HepG2 (cell line): ENCODE data around the gene VWC2L. TPM values are rescaled to one million over a fixed set of nuclear protein-coding genes. Genes with fewer than 3 reads are reported as not detected.

Experiments
- DR1 ChIP-seq: sonication (generic); formaldehyde crosslinking; IDR thresholded peaks from 2 replicates; pipeline ENCODE4 v1.8.0; 2021; ENCODE audit warnings: mild to moderate bottlenecking, missing genetic modification reagents, inconsistent platforms
- FOXA1 ChIP-seq, 2 experiments: fragments of 450-650 bp in 1 of 2; sonication (generic) in 1 of 2; formaldehyde crosslinking in 1 of 2; IDR thresholded peaks; 2 replicates each; pipeline versions ENCODE4 v1.4.0 to v1.6.1; 2016 to 2020; ENCODE audit warnings: missing genetic modification reagents in 1 of 2
- FOXC1 ChIP-seq: sonication (generic); formaldehyde crosslinking; IDR thresholded peaks from 2 replicates; pipeline ENCODE4 v1.8.0; 2022; ENCODE audit warnings: mild to moderate bottlenecking, missing genetic modification reagents, borderline replicate concordance
- GABPA ChIP-seq, 2 experiments: IDR thresholded peaks; 2 replicates each; pipeline ENCODE4 v1.6.1; 2011 to 2016; ENCODE audit warnings: low read depth in 2 of 2, low read length in 1 of 2, missing biosample characterization in 1 of 2, missing genetic modification characterization in 1 of 2
- GMEB1 ChIP-seq: sonication (generic); formaldehyde crosslinking; IDR thresholded peaks from 2 replicates; pipeline ENCODE4 v1.5.1; 2020; ENCODE audit warnings: missing genetic modification reagents, mild to moderate bottlenecking, borderline replicate concordance
- HOMEZ ChIP-seq: IDR thresholded peaks from 2 replicates; pipeline ENCODE4 v1.6.1; 2016; ENCODE audit warnings: low read depth
- KMT2B ChIP-seq: IDR thresholded peaks from 2 replicates; pipeline ENCODE4 v1.6.1; 2016; ENCODE audit warnings: missing genetic modification reagents, missing compliant biosample characterization
- ONECUT2 ChIP-seq: sonication (generic); formaldehyde crosslinking; IDR thresholded peaks from 2 replicates; pipeline ENCODE4 v1.4.0; 2020; ENCODE audit warnings: missing genetic modification reagents
- PHF20 ChIP-seq: sonication (generic); formaldehyde crosslinking; IDR thresholded peaks from 2 replicates; pipeline ENCODE4 v1.5.0; 2020; ENCODE audit warnings: mild to moderate bottlenecking, missing genetic modification reagents
- PPARG ChIP-seq: conservative IDR thresholded peaks from 2 replicates; pipeline ENCODE4 v1.6.1; 2016; ENCODE audit warnings: missing biosample characterization, missing genetic modification reagents
- SOX6 ChIP-seq, 2 experiments: fragments of 450-650 bp in 1 of 2; sonication (generic) in 1 of 2; formaldehyde crosslinking in 1 of 2; IDR thresholded peaks; 2 replicates each; pipeline versions ENCODE4 v1.4.0 to v1.6.1; 2017 to 2020; ENCODE audit warnings: antibody characterized with exemption in 1 of 2, mild to moderate bottlenecking in 1 of 2, missing genetic modification reagents in 1 of 2
- TP53 ChIP-seq: sonication (generic); formaldehyde crosslinking; conservative IDR thresholded peaks from 2 replicates; pipeline ENCODE4 v1.4.0; 2020; ENCODE audit warnings: missing genetic modification reagents
- ZNF207 ChIP-seq: fragments of 450-650 bp; IDR thresholded peaks from 2 replicates; pipeline ENCODE4 v1.6.1; 2016; ENCODE audit warnings: antibody characterized with exemption, borderline replicate concordance
- ZNF224 ChIP-seq: sonication (generic); formaldehyde crosslinking; IDR thresholded peaks from 2 replicates; pipeline ENCODE4 v1.5.0; 2020; ENCODE audit warnings: mild to moderate bottlenecking, missing genetic modification reagents
- ZNF225 ChIP-seq: sonication (generic); formaldehyde crosslinking; IDR thresholded peaks from 2 replicates; pipeline ENCODE4 v1.4.0; 2020; ENCODE audit warnings: mild to moderate bottlenecking, missing genetic modification reagents
- ZNF274 ChIP-seq: sonication (generic); formaldehyde crosslinking; IDR thresholded peaks from 2 replicates; pipeline ENCODE4 v1.5.1; 2020; ENCODE audit warnings: mild to moderate bottlenecking, missing genetic modification reagents
- ZNF296 ChIP-seq: sonication (generic); formaldehyde crosslinking; conservative IDR thresholded peaks from 2 replicates; pipeline ENCODE4 v1.5.0; 2020; ENCODE audit warnings: mild to moderate bottlenecking, missing genetic modification reagents
- ZNF354B ChIP-seq: sonication (generic); formaldehyde crosslinking; IDR thresholded peaks from 2 replicates; pipeline ENCODE4 v1.8.0; 2022; ENCODE audit warnings: mild to moderate bottlenecking, missing genetic modification reagents
- ZNF382 ChIP-seq: sonication (generic); formaldehyde crosslinking; IDR thresholded peaks from 2 replicates; pipeline ENCODE4 v1.5.0; 2020; ENCODE audit warnings: missing genetic modification reagents, mild to moderate bottlenecking, borderline replicate concordance
- ZNF563 ChIP-seq: sonication (generic); formaldehyde crosslinking; IDR thresholded peaks from 2 replicates; pipeline ENCODE4 v1.8.0; 2022; ENCODE audit warnings: mild to moderate bottlenecking, moderate library complexity, missing genetic modification reagents
- ZNF672 ChIP-seq: sonication (generic); formaldehyde crosslinking; IDR thresholded peaks from 2 replicates; pipeline ENCODE4 v1.8.1; 2022; ENCODE audit warnings: missing genetic modification reagents
- ZNF781 ChIP-seq: sonication (generic); formaldehyde crosslinking; IDR thresholded peaks from 2 replicates; pipeline ENCODE4 v1.5.1; 2020; ENCODE audit warnings: borderline replicate concordance, mild to moderate bottlenecking, missing genetic modification reagents; ENCODE audit errors: not compliant biosample characterization
- ZNF790 ChIP-seq: sonication (generic); formaldehyde crosslinking; IDR thresholded peaks from 2 replicates; pipeline ENCODE4 v1.8.0; 2022; ENCODE audit warnings: missing genetic modification reagents, mild to moderate bottlenecking, borderline replicate concordance
- ZNF83 ChIP-seq: sonication (generic); formaldehyde crosslinking; IDR thresholded peaks from 2 replicates; pipeline ENCODE4 v1.4.0; 2020; ENCODE audit warnings: missing genetic modification reagents, mild to moderate bottlenecking, borderline replicate concordance
- ZUFSP ChIP-seq: sonication (generic); formaldehyde crosslinking; IDR thresholded peaks from 2 replicates; pipeline ENCODE4 v1.9.0; 2021; ENCODE audit warnings: missing genetic modification reagents, mild to moderate bottlenecking, borderline replicate concordance
- polyA plus RNA-seq, 8 experiments: library from polyadenylated mRNA; depleted of rRNA in 3 of 8; stranded (reverse) in 7 of 8; unstranded in 1 of 8; fragments of >200 nt; fragmentation: Illumina TruSeq in 4 of 8; extraction: Trizol in 4 of 8; gene quantifications; 2 replicates each; pipeline versions ENCODE4 v1.2.1 to v1.2.3, GENCODE V29; 2011 to 2016; ENCODE audit warnings: low read depth in 4 of 8, missing spikeins in 1 of 8, mixed read lengths in 1 of 8; ENCODE audit not compliant: insufficient read depth in 1 of 8
- total RNA-seq, 5 experiments: library from RNA; depleted of rRNA; stranded (reverse); fragments of >200 nt; fragmentation: Illumina TruSeq; extraction: Trizol; gene quantifications; 2 replicates each; pipeline ENCODE4 v1.2.3, GENCODE V29; 2016; ENCODE audit warnings: low read depth in 1 of 5

VWC2L gene
- total and polyA plus RNA-seq, 2 of the 13 experiments (the other 11 are each of a cell fraction or from before 2014, with no cell fraction given), result not detected

- TF ChIP-seq PPARG (CRISPR knock-in tag), result peak; percentile 55; the same call in 1 of the 2 replicates
- TF ChIP-seq PHF20 (CRISPR knock-in tag), result no peak
- no peak for TF ChIP-seq FOXA1 (IDR thresholded peaks at IDR 0.05)
- TF ChIP-seq FOXA1 (CRISPR knock-in tag; IDR thresholded peaks at IDR 0.05), result no peak
- peak; percentile 79; the same call in 1 of the 2 replicates for TF ChIP-seq ZNF274
- no peak for TF ChIP-seq ZNF207
- TF ChIP-seq ZNF382 (CRISPR knock-in tag), result no peak
- no peak for TF ChIP-seq ZNF672 (CRISPR knock-in tag)
- no peak for TF ChIP-seq ONECUT2 (CRISPR knock-in tag)
- TF ChIP-seq TP53 (CRISPR knock-in tag), result 0 out of 2 replicates have a peak, but pooled peaks have one; percentile 71
- TF ChIP-seq ZNF224, result peak; percentile 85; the same call in 1 of the 2 replicates
- peak; percentile 81 for TF ChIP-seq KMT2B (CRISPR knock-in tag)
- TF ChIP-seq DR1 (CRISPR knock-in tag), result no peak
- TF ChIP-seq ZNF563 (CRISPR knock-in tag), result peak; percentile 78; the same call in 1 of the 2 replicates
- TF ChIP-seq FOXC1, result peak; percentile 91; the same call in 1 of the 2 replicates
- 0 out of 2 replicates have a peak, but pooled peaks have one; percentile 31 for TF ChIP-seq HOMEZ
- peak; percentile 42; the same call in 1 of the 2 replicates for TF ChIP-seq GMEB1 (CRISPR knock-in tag)
- TF ChIP-seq ZNF781, result peak; percentile 95
- no peak for TF ChIP-seq ZNF83 (CRISPR knock-in tag)
- TF ChIP-seq ZNF225, result peak; percentile 80; the same call in 1 of the 2 replicates
- peak; percentile 76; the same call in 1 of the 2 replicates for TF ChIP-seq ZNF296
- peak; percentile 81; the same call in 1 of the 2 replicates for TF ChIP-seq ZNF354B (CRISPR knock-in tag)
- TF ChIP-seq GABPA (IDR thresholded peaks at IDR 0.05; ENCODE audit: low read depth, low read length), result no peak
- TF ChIP-seq GABPA (CRISPR knock-in tag; IDR thresholded peaks at IDR 0.05; ENCODE audit: low read depth), result peak; percentile 22; the same call in 1 of the 2 replicates
- no peak for TF ChIP-seq SOX6 (IDR thresholded peaks at IDR 0.05)
- 0 out of 2 replicates have a peak, but pooled peaks have one; percentile 19 for TF ChIP-seq SOX6 (CRISPR knock-in tag; IDR thresholded peaks at IDR 0.05)
- no peak for TF ChIP-seq ZUFSP (CRISPR knock-in tag)
- TF ChIP-seq ZNF790 (CRISPR knock-in tag), result no peak; the same call in 1 of the 2 replicates
Measured at GRCh38 chr2:214410918-214411554, at the start of gene VWC2L (continued).
